Caco-2 (cell line): Measurements from ENCODE around the gene ARHGAP5. TPM values are rescaled to one million over a fixed set of nuclear protein-coding genes. Genes with fewer than 3 reads are reported as not detected.

Experiments used
- BruUV-seq: library from RNA; stranded (reverse); fragments of 400-500 nt; replicated peaks from 2 replicates; lab custom pipeline; 2021; lab: Mats Ljungman, UMichigan
- CTCF ChIA-PET: fragments of 300-600 bp; sonication (Branson Sonifier 250); formaldehyde crosslinking; loops from one replicate; lab custom pipeline; 2022; ENCODE audit warnings: antibody characterized with exemption; lab: Charles Lee
- POLR2A ChIA-PET: fragments of 300-600 bp; sonication (Branson Sonifier 250); formaldehyde crosslinking; loops from one replicate; lab custom pipeline; 2022; ENCODE audit warnings: antibody characterized with exemption; lab: Charles Lee
- DNase-seq, 2 experiments: peaks; one replicate each; pipeline versions ENCODE4 v3.0.0 to v3.0.0-alpha.2; 2020 to 2022
- H3K27me3 ChIP-seq: replicated peaks from 2 replicates; pipeline ENCODE4 v1.6.0; 2011; ENCODE audit warnings: low read length; ENCODE audit not compliant: control insufficient read depth, insufficient read depth
- H3K36me3 ChIP-seq: 2 replicates; pipeline ENCODE4 v1.5.1; 2011; ENCODE audit warnings: low read length; ENCODE audit not compliant: control insufficient read depth, insufficient read depth
- H3K4me1 ChIP-seq: fragments of 250-450 bp; sonication (Bioruptor Pico); 2 replicates; pipeline ENCODE4 v1.5.1; 2020; ENCODE audit warnings: mild to moderate bottlenecking
- H3K4me3 ChIP-seq: 2 replicates; pipeline ENCODE4 v1.5.1; 2011; ENCODE audit warnings: low read depth, mild to moderate bottlenecking, control low read depth, low read length
- H3K9me3 ChIP-seq: fragments of 250-450 bp; sonication (Bioruptor Pico); 2 replicates; pipeline ENCODE4 v1.5.1; 2020; ENCODE audit warnings: mild to moderate bottlenecking, moderate library complexity
- H3K27ac Mint-ChIP-seq: one replicate; pipeline ENCODE4 v1.8.0; 2022; ENCODE audit warnings: mixed read lengths; ENCODE audit not compliant: unreplicated experiment
- H3K27me3 Mint-ChIP-seq: one replicate; pipeline ENCODE4 v1.8.0; 2022; ENCODE audit warnings: mixed read lengths; ENCODE audit not compliant: insufficient read depth, unreplicated experiment
- H3K36me3 Mint-ChIP-seq: one replicate; pipeline ENCODE4 v1.8.0; 2022; ENCODE audit warnings: mild to moderate bottlenecking, mixed read lengths; ENCODE audit not compliant: insufficient read depth, unreplicated experiment
- H3K4me1 Mint-ChIP-seq: one replicate; pipeline ENCODE4 v1.8.0; 2022; ENCODE audit warnings: low read depth, mixed read lengths; ENCODE audit not compliant: unreplicated experiment
- H3K4me3 Mint-ChIP-seq: one replicate; pipeline ENCODE4 v1.8.0; 2022; ENCODE audit warnings: mild to moderate bottlenecking, moderate library complexity, mixed read lengths; ENCODE audit not compliant: unreplicated experiment
- H3K9me3 Mint-ChIP-seq: one replicate; pipeline ENCODE4 v1.8.0; 2022; ENCODE audit warnings: mixed read lengths; ENCODE audit not compliant: unreplicated experiment
- intact Hi-C: fragments of 100-400 bp; cut with micrococcal nuclease; formaldehyde crosslinking; loops from one replicate; pipeline ENCODE4 v1.10.0; 2022; ENCODE audit not compliant: unreplicated experiment
- total RNA-seq: library from RNA; stranded (reverse); gene quantifications from 2 replicates; pipeline ENCODE4 v1.2.3, GENCODE V29; 2022
- TF ChIP-seq, protein P1 (sequence below), 2 experiments: fragments of 200-600 bp in 1 of 2; IDR thresholded peaks; 1 replicate in 1 of 2; 2 replicates in 1 of 2; pipeline versions ENCODE4 v1.5.1 to v1.8.0; 2011 to 2022; ENCODE audit warnings: antibody characterized with exemption in 1 of 2, control low read depth in 1 of 2, inconsistent platforms in 1 of 2, low read depth in 1 of 2, low read length in 1 of 2, mild to moderate bottlenecking in 1 of 2, moderate library complexity in 1 of 2; ENCODE audit not compliant: insufficient read depth in 1 of 2, severe bottlenecking in 1 of 2, unreplicated experiment in 1 of 2

ARHGAP5 gene
- total RNA-seq, 1 experiment from 2014 or later, result 165 TPM

- peak overlapping the region; percentile 77 for H3K27ac Mint-ChIP-seq
- ChIA-PET CTCF (interaction anchor here (0.5 to 1.0 kb wide), 6 partner anchors 21 to 437 kb away, joined by 3 to 4 read pairs (median 3); no protein-coding TSS in a partner anchor), POLR2A (interaction anchor here (0.6 to 1.8 kb wide), 12 partner anchors 9 to 656 kb away, joined by 3 to 13 read pairs (median 4); partner anchors contain the start of genes HEATR5A and RNU6-8)
- peak; percentile 97 for DNase-seq
- H3K27me3 Mint-ChIP-seq, result no peaks in the 10 kb centered on the region
- H3K9me3 ChIP-seq, result no peaks in the 10 kb centered on the region
- peaks cover 27% of the 10 kb centered on the region for H3K4me1 Mint-ChIP-seq
- no peaks in the 10 kb centered on the region for H3K9me3 Mint-ChIP-seq
- H3K36me3 Mint-ChIP-seq, result peaks cover 17% of the 10 kb centered on the region
- no peaks in the 10 kb centered on the region for H3K27me3 ChIP-seq
- H3K4me3 ChIP-seq, result peak overlapping the region; percentile 72
- BruUV-seq, result no TSS peak
- no peaks in the 10 kb centered on the region for H3K36me3 ChIP-seq
- TF ChIP-seq, protein P1, sequence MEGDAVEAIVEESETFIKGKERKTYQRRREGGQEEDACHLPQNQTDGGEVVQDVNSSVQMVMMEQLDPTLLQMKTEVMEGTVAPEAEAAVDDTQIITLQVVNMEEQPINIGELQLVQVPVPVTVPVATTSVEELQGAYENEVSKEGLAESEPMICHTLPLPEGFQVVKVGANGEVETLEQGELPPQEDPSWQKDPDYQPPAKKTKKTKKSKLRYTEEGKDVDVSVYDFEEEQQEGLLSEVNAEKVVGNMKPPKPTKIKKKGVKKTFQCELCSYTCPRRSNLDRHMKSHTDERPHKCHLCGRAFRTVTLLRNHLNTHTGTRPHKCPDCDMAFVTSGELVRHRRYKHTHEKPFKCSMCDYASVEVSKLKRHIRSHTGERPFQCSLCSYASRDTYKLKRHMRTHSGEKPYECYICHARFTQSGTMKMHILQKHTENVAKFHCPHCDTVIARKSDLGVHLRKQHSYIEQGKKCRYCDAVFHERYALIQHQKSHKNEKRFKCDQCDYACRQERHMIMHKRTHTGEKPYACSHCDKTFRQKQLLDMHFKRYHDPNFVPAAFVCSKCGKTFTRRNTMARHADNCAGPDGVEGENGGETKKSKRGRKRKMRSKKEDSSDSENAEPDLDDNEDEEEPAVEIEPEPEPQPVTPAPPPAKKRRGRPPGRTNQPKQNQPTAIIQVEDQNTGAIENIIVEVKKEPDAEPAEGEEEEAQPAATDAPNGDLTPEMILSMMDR (IDR thresholded peaks at IDR 0.05; ENCODE audit: insufficient read depth in 1 of 2, low read depth in 1 of 2, low read length in 1 of 2, severe bottlenecking in 1 of 2, unreplicated experiment in 1 of 2), result no peak
- peaks cover 34% of the 10 kb centered on the region for H3K4me1 ChIP-seq
- intact Hi-C loops, result loop anchor here (1.0 kb wide), 4 partner anchors 11 to 393 kb away; no protein-coding TSS in a partner anchor
- H3K4me3 Mint-ChIP-seq, result peak overlapping the region; percentile 87
Measured at GRCh38 chr14:32076278-32077080, 625 bp upstream of the ARHGAP5 start.

DNA sequence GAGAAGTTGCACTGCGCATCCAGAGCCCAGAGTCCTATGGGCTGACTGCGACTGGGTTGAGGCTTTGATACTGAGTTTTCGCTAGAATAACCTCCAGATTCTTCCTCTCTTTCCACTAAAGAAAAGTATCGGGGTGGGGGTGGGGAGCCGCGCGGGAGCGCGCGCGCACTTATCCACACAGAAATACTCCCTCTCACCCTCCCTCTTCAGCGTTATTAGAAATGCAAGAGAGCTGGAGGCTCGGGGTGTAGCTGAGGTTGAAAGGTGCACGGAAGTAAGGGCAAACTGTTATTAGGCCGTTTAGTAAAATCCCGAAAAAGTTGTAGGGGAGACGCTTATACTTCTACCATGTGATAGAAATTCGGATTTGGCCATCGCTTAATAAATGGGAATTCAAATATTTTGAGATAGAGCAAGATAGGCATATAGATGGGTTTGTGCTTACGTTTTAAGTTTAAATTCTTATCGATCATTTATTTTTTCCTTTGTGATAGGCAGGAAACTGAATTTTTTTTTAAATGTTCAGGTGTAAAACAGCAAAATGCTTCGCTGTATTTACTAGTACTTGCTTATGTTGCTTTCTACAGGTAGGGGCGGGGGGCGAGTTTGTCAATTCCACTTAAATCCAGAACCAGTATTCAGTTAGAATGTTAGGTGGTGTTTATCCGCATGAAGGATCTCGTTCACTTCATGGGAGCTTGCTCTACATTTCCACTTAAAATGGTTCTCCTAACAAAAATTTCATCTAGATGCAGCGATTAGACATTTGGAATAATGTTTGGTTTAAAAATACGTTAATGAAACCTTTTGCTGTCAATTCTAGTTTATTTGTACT lies 1.1 kb downstream of the ARHGAP5 start:
- Mint-ChIP-seq H3K4me1 (peaks cover 35% of the 10 kb centered on the region), H3K27me3 (no peaks in the 10 kb centered on the region), H3K36me3 (peaks cover 17% of the 10 kb centered on the region), H3K4me3 (peak overlapping the region; percentile 87), H3K9me3 (no peaks in the 10 kb centered on the region), H3K27ac (peak overlapping the region; percentile 77)
- BruUV-seq, result no TSS peak
- TF ChIP-seq, protein P1 (IDR thresholded peaks at IDR 0.05; ENCODE audit: insufficient read depth in 1 of 2, low read depth in 1 of 2, low read length in 1 of 2, severe bottlenecking in 1 of 2, unreplicated experiment in 1 of 2), result no peak
- POLR2A ChIA-PET, result interaction anchor here (0.5 kb wide), 1 partner anchor 23 kb away, joined by 3 read pairs; no protein-coding TSS in a partner anchor
- Histone ChIP-seq H3K4me3 (peak overlapping the region; percentile 65), H3K27me3 (no peaks in the 10 kb centered on the region), H3K4me1 (peaks cover 51% of the 10 kb centered on the region), H3K9me3 (no peaks in the 10 kb centered on the region), H3K36me3 (no peaks in the 10 kb centered on the region)
- peak in 1 of 2 experiments; percentile 19 for DNase-seq
- intact Hi-C loops, result no loop called here
- CTCF ChIA-PET, result interaction anchor here (0.5 to 1.0 kb wide), 2 partner anchors 17 to 125 kb away, joined by 4 to 5 read pairs; partner anchors contain the start of gene RNU6-8

DNA sequence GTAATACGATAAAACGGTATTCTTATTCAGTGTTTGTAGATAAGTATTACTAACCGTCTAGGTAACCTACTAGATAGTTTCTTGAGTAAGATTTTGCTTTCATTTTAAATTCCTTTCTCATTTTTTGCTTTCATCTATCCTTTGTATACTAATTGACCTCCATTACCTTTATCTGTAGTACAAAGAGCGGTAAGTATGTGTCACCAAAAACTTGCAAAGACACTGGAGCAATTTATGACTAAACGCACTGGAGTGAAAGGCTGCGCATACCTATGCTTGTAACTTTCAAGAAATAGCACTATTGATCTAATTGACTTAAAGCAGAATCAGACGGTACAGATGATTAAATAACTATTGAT lies 1.7 kb downstream of the ARHGAP5 start:
- H3K4me1 ChIP-seq, result peaks cover 54% of the 10 kb centered on the region
- peak overlapping the region; percentile 87 for H3K4me3 Mint-ChIP-seq
- H3K27me3 Mint-ChIP-seq, result no peaks in the 10 kb centered on the region
- intact Hi-C loops, result no loop called here
- H3K4me3 ChIP-seq, result peak overlapping the region; percentile 65
- TSS peak; percentile 27 for BruUV-seq
- DNase-seq, result peak in 1 of 2 experiments; percentile 52
- peaks cover 36% of the 10 kb centered on the region for H3K4me1 Mint-ChIP-seq
- peak overlapping the region; percentile 77 for H3K27ac Mint-ChIP-seq
- H3K9me3 ChIP-seq, result no peaks in the 10 kb centered on the region
- H3K36me3 Mint-ChIP-seq, result peaks cover 17% of the 10 kb centered on the region
- H3K36me3 ChIP-seq, result no peaks in the 10 kb centered on the region
- TF ChIP-seq, protein P1 (IDR thresholded peaks at IDR 0.05; ENCODE audit: insufficient read depth in 1 of 2, low read depth in 1 of 2, low read length in 1 of 2, severe bottlenecking in 1 of 2, unreplicated experiment in 1 of 2), result no peak
- H3K9me3 Mint-ChIP-seq, result no peaks in the 10 kb centered on the region
- POLR2A ChIA-PET, result no interaction called here
- no peaks in the 10 kb centered on the region for H3K27me3 ChIP-seq
- CTCF ChIA-PET, result interaction anchor here (1.0 kb wide), 1 partner anchor 125 kb away, joined by 4 read pairs; the partner anchor contains the start of gene RNU6-8
